Loucy (cell line): ENCODE results near the gene SCN5A.

Experiments
- H2AFZ ChIP-seq: fragments of 200-600 bp; sonication (generic); 2 replicates; pipeline ENCODE4 v1.6.0; 2016; ENCODE audit warnings: antibody characterized with exemption, mild to moderate bottlenecking, low read length, moderate library complexity
- H3F3A ChIP-seq: fragments of 200-600 bp; 2 replicates; pipeline ENCODE4 v1.6.0; 2016; ENCODE audit warnings: antibody characterized with exemption, low read depth, mild to moderate bottlenecking
- H3K27me3 ChIP-seq: fragments of 200-600 bp; sonication (generic); 2 replicates; pipeline ENCODE4 v1.6.1; 2014; ENCODE audit warnings: low read length, mild to moderate bottlenecking; ENCODE audit not compliant: insufficient read depth, poor library complexity, severe bottlenecking
- H3K36me3 ChIP-seq: fragments of 200-600 bp; sonication (generic); 2 replicates; pipeline ENCODE4 v1.6.1; 2016; ENCODE audit warnings: low read length; ENCODE audit not compliant: insufficient read depth
- H3K4me1 ChIP-seq: fragments of 200-600 bp; sonication (generic); 2 replicates; pipeline ENCODE4 v1.5.1; 2014; ENCODE audit warnings: low read length, mild to moderate bottlenecking; ENCODE audit not compliant: insufficient read depth, poor library complexity, severe bottlenecking
- H3K4me2 ChIP-seq: fragments of 200-600 bp; sonication (generic); 2 replicates; pipeline ENCODE4 v1.6.0; 2014; ENCODE audit warnings: antibody characterized with exemption, low read length, low read depth, mild to moderate bottlenecking; ENCODE audit not compliant: poor library complexity, severe bottlenecking
- H3K4me3 ChIP-seq: fragments of 200-600 bp; sonication (generic); 2 replicates; pipeline ENCODE4 v1.5.1; 2014; ENCODE audit warnings: low read length, mild to moderate bottlenecking, mixed read lengths; ENCODE audit not compliant: poor library complexity, severe bottlenecking
- H3K79me2 ChIP-seq: fragments of 200-600 bp; sonication (generic); 2 replicates; pipeline ENCODE4 v1.6.1; 2014; ENCODE audit warnings: low read length; ENCODE audit not compliant: insufficient read depth
- H3K9ac ChIP-seq: fragments of 200-600 bp; sonication (generic); 2 replicates; pipeline ENCODE4 v1.6.0; 2014; ENCODE audit warnings: mild to moderate bottlenecking, low read depth, low read length, moderate library complexity; ENCODE audit not compliant: poor library complexity, severe bottlenecking
- H3K9me2 ChIP-seq: fragments of 200-600 bp; sonication (generic); replicated peaks from 2 replicates; pipeline ENCODE4 v1.6.1; 2016; ENCODE audit warnings: low read depth, low read length, mixed read lengths
- H3K9me3 ChIP-seq: fragments of 200-600 bp; sonication (generic); 2 replicates; pipeline ENCODE4 v1.6.1; 2014; ENCODE audit warnings: mild to moderate bottlenecking, antibody characterized with exemption, low read length, low read depth; ENCODE audit not compliant: insufficient read depth
- H4K20me1 ChIP-seq: fragments of 200-600 bp; sonication (generic); 2 replicates; pipeline ENCODE4 v1.6.0; 2014; ENCODE audit warnings: antibody characterized with exemption, low read length, mild to moderate bottlenecking; ENCODE audit not compliant: insufficient read depth, poor library complexity, severe bottlenecking
- EZH2phosphoT487 ChIP-seq: fragments of 200-600 bp; IDR thresholded peaks from 2 replicates; pipeline ENCODE4 v1.6.1; 2018; ENCODE audit warnings: antibody characterized with exemption, mild to moderate bottlenecking, moderate library complexity, borderline replicate concordance
- TF ChIP-seq, protein P1 (sequence below): fragments of 200-600 bp; sonication (generic); conservative IDR thresholded peaks from 2 replicates; pipeline ENCODE4 v1.5.1; 2014; ENCODE audit warnings: mild to moderate bottlenecking, antibody characterized with exemption, low read length

The SCN5A gene

DNA sequence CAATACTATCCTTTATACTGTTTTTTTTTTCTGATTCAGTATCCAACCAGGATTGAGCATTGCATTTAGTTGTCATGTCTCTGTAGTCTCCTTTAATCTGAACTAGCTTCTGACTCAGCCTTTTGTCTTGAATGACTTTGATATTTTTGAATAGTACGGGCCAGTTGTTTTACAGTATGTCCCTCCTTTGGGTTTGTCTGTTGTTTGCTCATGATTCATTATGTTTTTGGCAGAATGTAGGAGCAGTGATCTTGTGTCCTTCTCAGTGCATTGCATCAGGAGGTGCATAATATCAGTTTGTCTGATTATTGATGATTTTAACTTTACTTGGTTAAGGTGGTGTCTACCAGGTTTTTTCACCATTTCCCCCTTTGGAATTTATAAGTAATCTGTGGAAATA lies 132.8 kb downstream of the SCN5A start:
- H4K20me1 ChIP-seq = no peaks in the 10 kb centered on the region
- H2AFZ ChIP-seq = no peak overlapping the region
- H3K9me2 ChIP-seq = no peaks in the 10 kb centered on the region
- H3K36me3 ChIP-seq = peaks cover 17% of the 10 kb centered on the region; the same call in 1 of the 2 replicates
- H3K79me2 ChIP-seq = no peaks in the 10 kb centered on the region
- no peak overlapping the region for H3K4me3 ChIP-seq
- H3K9ac ChIP-seq = no peak overlapping the region
- H3K9me3 ChIP-seq = no peaks in the 10 kb centered on the region
- no peaks in the 10 kb centered on the region for H3F3A ChIP-seq
- TF ChIP-seq, protein P1, sequence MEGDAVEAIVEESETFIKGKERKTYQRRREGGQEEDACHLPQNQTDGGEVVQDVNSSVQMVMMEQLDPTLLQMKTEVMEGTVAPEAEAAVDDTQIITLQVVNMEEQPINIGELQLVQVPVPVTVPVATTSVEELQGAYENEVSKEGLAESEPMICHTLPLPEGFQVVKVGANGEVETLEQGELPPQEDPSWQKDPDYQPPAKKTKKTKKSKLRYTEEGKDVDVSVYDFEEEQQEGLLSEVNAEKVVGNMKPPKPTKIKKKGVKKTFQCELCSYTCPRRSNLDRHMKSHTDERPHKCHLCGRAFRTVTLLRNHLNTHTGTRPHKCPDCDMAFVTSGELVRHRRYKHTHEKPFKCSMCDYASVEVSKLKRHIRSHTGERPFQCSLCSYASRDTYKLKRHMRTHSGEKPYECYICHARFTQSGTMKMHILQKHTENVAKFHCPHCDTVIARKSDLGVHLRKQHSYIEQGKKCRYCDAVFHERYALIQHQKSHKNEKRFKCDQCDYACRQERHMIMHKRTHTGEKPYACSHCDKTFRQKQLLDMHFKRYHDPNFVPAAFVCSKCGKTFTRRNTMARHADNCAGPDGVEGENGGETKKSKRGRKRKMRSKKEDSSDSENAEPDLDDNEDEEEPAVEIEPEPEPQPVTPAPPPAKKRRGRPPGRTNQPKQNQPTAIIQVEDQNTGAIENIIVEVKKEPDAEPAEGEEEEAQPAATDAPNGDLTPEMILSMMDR = no peak
- TF ChIP-seq EZH2phosphoT487 = no peak
- H3K27me3 ChIP-seq = no peaks in the 10 kb centered on the region
- H3K4me1 ChIP-seq = no peaks in the 10 kb centered on the region
- no peak overlapping the region for H3K4me2 ChIP-seq

DNA sequence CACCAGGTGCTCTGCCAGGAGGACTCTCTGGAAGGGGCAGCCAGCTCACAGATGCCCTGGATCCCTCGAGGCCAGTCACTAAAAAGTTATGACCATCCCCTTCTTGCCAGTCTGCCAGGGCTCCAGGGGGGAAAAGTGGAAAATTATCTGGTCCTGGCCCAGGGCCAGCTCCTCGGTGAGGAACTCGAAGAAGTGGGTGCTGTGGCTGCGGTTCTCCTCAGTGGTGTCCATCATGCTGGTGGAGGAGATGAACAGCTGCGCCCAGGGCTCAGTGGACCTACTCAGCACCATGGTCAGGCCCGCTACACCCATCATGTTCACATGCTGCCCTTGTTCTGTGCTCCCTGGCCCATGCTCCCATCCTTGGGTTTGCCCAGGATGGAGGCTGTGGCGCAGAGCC lies 134.1 kb downstream of the SCN5A start:
- no peak overlapping the region for H3K4me2 ChIP-seq
- no peaks in the 10 kb centered on the region for H4K20me1 ChIP-seq
- H2AFZ ChIP-seq = no peak overlapping the region
- TF ChIP-seq EZH2phosphoT487 = no peak
- TF ChIP-seq, protein P1 = no peak
- no peaks in the 10 kb centered on the region for H3K79me2 ChIP-seq
- H3K4me3 ChIP-seq = no peak overlapping the region
- peaks cover 22% of the 10 kb centered on the region; the same call in 1 of the 2 replicates for H3K36me3 ChIP-seq
- H3K4me1 ChIP-seq = no peaks in the 10 kb centered on the region
- H3F3A ChIP-seq = no peaks in the 10 kb centered on the region
- H3K9me2 ChIP-seq = no peaks in the 10 kb centered on the region
- no peaks in the 10 kb centered on the region for H3K27me3 ChIP-seq
- H3K9me3 ChIP-seq = no peaks in the 10 kb centered on the region
- H3K9ac ChIP-seq = no peak overlapping the region

GRCh38 chr3:38511546-38511945 lies 137.9 kb downstream of the SCN5A start:
- no peaks in the 10 kb centered on the region for H4K20me1 ChIP-seq
- no peaks in the 10 kb centered on the region for H3K9me2 ChIP-seq
- no peaks in the 10 kb centered on the region for H3K79me2 ChIP-seq
- H3K36me3 ChIP-seq = peaks cover 24% of the 10 kb centered on the region; the same call in 1 of the 2 replicates
- H3K9me3 ChIP-seq = no peaks in the 10 kb centered on the region
- no peaks in the 10 kb centered on the region for H3K4me1 ChIP-seq
- no peaks in the 10 kb centered on the region for H3K27me3 ChIP-seq
- no peak overlapping the region for H3K4me2 ChIP-seq
- H2AFZ ChIP-seq = no peak overlapping the region
- no peak overlapping the region for H3K4me3 ChIP-seq
- no peak overlapping the region for H3K9ac ChIP-seq
- TF ChIP-seq, protein P1 = no peak
- no peak for TF ChIP-seq EZH2phosphoT487
- H3F3A ChIP-seq = no peaks in the 10 kb centered on the region
